HG03457 (cell line): ENCODE results near the gene STIM1.
"Not testable (repeated sequence)": the region's sequence is repeated elsewhere in the genome, so short reads cannot be mapped to it uniquely, and the experiment has no call there.

Experiments
- ATAC-seq: cut with Tn5 transposase; IDR thresholded peaks from one replicate; pipeline ENCODE4 v1.9.1; 2021; ENCODE audit warnings: moderate number of reproducible peaks; ENCODE audit not compliant: unreplicated experiment

STIM1 gene

GRCh38 chr11:3853899-3854659 is 1.4 kb upstream of the STIM1 start:
- no peak for ATAC-seq

DNA sequence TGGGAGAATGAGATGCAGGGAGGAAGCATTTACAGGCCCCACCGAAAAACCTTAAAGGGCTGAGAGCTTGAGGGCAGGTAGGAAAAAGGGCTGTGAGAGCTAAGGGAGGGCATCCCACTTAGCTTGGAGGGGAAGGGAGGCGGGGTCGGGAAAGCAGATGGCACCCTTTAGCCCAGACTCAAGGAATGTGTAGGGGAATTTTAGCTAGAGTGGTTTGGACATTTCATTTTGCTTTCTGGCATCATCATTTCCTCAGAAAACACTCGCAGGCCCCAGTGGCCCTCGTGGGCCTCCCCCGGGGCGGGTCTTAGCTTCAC is 846 bp upstream of the STIM1 start:
- ATAC-seq, result no peak

GRCh38 chr11:3855808-3856491 is 486 bp downstream of the STIM1 start:
- ATAC-seq, result no peak

GRCh38 chr11:3856856-3857553 is 1.5 kb downstream of the STIM1 start:
- no peak for ATAC-seq

- no peak for ATAC-seq
These were observed 2.2 kb downstream of the STIM1 start for GRCh38 chr11:3857628-3858027.

DNA sequence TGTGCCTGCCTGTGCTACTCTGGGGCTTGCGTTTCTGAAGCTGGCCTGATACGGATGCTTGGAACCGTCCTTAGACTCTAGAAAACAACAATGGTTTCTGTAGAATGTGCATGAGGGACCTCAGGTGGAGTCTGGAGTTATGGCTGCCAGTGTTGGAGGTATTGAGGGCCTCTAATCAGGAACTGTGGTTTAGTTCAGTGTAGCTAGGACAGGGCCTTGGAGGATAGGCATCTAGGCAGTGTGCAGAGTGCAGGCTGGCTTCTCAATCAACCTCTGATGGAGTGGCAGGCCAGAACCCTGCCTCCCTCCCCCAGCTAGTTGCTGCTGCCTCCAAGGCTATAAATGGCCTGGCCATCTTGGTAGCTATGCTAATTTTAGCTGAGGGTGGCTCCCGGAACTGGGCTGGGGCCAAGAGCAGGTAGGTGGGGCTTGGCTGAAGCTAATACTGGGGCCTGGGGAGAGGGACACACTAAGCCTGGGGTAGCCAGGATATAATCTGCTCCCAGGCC is 4.0 kb downstream of the STIM1 start:
- ATAC-seq, result no peak

DNA sequence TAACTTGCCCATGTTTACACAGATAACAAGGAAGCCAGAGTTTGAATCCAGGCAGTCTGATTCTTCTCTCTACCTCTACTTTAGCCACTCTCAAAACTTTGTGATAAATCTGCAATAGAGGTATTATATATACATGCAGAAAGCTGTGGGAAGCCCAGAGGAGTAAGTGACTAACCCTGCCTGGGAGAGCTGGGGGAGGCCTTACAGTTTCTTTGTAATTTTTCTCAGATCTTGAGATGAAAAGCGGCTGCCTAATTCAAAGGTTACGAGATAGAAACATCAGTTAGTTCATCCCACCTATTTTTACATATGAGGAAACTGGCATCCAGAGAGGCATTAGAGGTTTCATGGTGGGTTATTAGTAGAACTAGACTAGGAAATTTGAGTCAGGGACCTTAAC is 4.9 kb downstream of the STIM1 start:
- no peak for ATAC-seq

DNA sequence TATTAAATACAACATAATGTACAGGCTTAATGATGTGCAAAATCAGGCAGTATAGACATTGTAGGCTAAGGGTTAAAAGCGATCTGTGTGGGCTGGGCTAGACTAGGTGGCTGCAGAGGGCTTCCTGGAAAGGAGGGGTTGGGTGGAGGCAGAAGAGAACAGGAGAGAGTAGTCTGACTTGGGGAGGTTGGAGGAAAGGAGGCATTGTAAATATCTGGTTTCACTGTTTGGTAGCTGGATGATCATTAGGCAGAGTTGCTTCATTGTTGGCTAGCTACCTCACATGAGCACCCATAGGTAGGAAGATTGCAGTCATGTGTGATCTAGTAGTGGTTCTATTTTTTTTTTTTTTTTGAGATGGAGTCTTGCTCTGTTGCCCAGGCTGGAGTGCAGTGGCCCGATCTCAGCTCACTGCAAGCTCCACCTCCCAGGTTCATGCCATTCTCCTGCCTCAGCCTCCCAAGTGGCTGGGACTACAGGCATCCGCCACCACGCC is 5.5 kb downstream of the STIM1 start:
- ATAC-seq, result not testable (repeated sequence)

DNA sequence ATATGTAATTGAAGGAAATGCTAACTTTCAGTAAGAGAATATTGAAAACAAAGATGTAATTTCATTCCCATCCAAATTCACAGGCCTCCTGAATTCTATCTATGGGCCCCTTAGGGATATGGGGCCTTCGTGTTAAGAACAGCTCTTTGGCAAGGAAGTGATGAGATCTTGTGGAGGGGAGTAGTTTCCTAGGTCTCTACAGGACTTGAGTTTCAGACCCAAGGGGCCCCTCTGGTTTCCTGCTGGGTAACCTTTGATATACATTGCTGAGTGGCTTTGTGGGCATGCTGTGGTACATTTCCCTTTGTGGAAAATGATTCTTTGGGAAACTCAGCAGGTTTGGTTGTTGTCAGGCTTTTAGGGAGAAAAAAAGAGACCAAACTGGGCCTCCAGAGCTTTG is 6.2 kb downstream of the STIM1 start:
- no peak for ATAC-seq

DNA sequence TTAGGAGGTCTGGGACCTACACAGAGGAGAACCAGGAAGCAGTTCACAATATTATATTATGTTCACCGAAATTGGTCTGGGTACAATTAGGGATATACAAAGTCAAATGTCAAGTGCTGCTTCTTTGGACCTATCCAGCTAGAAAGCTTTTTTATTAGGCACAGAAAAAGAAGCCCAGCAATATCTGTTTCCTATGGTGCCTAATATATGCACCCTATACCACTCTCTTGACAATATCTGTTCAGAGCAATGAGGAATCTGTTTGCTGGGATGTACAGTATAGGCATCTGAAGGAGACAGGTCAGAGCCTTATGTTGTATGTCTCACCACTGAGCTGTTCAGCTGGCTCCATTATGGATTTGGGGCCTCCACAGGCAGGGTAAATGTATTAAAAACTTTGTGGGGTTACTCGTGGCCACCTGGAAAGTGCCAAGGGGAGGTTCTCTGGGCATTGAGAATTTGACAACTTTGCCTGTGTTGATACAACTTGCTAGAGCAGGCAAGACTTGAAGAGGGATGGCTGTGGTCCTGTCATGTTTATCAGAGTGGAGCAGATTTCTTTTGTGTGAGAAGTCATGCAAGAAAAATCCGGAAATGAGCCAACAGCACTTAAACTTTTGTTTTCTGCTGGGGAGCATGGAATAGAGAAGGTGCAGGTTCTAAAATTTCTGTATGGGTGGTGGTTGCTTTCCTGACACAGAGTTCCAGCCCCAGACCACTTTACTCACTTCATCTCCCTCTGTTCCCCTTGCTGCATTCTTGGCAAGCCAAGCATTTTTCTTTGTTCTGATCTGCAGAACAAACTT is 10.1 kb downstream of the STIM1 start:
- ATAC-seq, result no peak

DNA sequence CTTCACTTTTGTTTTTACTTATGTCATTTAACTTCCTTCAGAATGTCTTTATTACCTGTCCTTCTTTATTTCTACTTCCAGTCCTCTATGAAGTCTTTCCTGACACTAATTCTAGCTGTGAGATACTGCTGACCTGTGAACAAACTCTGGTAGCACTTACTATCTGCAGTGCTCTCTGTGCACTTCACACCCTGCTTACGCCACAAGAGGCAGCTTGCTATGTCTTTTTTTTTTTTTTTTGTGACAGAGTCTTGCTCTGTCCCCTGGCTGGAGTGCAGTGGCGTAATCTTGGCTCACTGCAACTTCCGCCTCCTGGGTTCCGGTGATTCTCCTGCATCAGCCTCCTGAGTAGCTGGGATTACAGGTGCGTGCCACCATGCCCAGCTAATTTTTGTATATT is 10.7 kb downstream of the STIM1 start:
- ATAC-seq, result no peak

DNA sequence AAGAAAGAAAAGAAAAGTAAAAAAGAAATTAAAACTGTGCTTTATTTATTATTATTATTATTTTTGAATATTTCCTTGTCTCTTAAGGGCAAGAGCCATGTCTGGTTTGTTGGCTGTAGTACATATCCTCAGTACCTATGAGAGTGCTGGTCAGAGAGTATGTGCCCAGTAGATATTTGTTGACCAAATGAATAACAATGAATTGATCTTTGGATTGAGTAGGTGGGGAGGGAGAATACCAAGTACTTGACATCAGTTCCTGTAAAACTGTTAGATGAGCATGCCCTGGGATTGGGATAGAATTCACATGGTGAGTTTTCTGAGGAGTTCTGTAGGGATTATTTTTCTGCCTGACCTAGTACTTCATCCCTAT is 11.4 kb downstream of the STIM1 start:
- no peak for ATAC-seq

GRCh38 chr11:3867209-3868091 is 12.0 kb downstream of the STIM1 start:
- peak; percentile 50 for ATAC-seq

GRCh38 chr11:3873712-3874349 is 18.4 kb downstream of the STIM1 start:
- ATAC-seq, result no peak

DNA sequence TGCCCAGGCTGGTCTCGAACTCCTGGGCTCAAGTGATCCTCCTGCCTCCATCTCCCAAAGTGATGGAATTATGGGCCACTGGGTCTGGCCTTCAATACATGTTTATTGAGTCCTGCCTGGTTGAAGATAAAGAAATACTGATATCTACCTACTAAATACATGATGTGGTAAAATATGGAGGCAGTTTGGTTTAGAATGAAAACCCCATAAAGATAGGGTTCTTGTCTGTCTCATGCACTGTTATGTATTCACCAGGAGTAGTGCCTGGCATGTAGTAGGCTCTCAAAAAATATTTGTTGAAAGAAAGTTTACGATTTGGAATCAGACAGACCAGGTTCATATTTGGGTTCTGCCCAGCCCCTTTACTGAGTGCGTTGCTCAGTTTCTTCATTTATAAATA is 21.1 kb downstream of the STIM1 start:
- no peak for ATAC-seq

GRCh38 chr11:3877364-3878257 is 22.1 kb downstream of the STIM1 start:
- ATAC-seq, result no peak

GRCh38 chr11:3878258-3878584 is 22.8 kb downstream of the STIM1 start:
- no peak for ATAC-seq

DNA sequence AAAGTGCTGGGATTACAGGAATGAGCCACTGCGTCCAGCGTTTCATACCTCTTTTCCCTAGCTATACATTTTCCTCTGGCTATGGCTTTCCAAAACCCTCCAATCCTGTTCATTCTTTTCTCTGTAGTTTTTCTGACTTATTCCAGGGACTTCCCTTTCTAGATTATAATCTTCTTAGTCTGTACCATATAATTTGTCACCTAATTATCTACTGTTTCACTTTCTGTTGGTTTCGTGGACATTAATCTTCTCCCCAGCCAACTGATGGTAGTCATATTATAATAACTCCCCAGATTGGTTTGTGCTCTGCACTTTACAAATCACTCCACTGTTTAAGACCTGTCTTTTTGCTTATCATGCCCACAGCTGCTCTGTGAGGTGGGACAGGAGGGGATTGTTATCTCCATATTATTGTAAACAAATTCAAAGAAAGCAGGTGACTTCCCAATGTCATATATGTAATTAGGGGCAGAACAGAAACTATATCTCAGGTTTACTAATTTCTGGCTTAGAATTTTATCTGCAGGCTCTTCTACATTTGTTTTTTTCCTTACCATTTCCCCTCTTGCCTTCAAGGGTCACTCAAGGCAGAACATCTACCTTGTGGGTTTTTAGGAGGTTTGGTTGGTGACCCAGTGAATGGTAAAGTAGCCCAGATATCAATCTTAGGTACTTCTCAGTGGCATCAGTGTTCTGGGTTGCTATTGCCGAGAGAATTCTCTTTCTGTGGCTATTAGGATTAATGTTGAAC is 23.9 kb downstream of the STIM1 start:
- ATAC-seq, result peak; percentile 42
